GM12801 (cell line): ENCODE results near the gene CELF2.

Experiments
- TF ChIP-seq, protein P1 (sequence below): IDR thresholded peaks from one replicate; pipeline ENCODE4 v1.5.1; 2011; ENCODE audit warnings: control low read depth; ENCODE audit not compliant: insufficient read length; ENCODE audit errors: extremely low read depth

CELF2 gene

DNA sequence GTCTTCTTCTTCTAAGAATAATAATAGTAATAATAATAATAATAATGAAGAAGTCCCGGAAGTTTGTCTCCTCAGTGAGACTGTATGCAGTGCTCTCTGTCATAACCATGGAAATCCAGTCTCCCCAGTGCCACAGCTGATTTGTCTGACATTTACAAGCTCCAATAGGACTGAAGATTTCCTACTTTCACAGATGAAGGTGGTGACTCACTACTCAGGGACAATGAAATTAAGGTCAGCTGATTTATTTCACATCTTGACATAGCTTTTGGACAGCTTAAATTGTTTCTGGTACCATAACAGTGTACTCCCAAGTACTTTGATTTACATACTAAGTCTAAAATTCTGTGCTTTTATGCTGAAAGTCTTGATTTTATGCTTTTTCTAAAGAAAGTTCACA, 6.9 kb downstream of the CELF2 start:
- TF ChIP-seq, protein P1, sequence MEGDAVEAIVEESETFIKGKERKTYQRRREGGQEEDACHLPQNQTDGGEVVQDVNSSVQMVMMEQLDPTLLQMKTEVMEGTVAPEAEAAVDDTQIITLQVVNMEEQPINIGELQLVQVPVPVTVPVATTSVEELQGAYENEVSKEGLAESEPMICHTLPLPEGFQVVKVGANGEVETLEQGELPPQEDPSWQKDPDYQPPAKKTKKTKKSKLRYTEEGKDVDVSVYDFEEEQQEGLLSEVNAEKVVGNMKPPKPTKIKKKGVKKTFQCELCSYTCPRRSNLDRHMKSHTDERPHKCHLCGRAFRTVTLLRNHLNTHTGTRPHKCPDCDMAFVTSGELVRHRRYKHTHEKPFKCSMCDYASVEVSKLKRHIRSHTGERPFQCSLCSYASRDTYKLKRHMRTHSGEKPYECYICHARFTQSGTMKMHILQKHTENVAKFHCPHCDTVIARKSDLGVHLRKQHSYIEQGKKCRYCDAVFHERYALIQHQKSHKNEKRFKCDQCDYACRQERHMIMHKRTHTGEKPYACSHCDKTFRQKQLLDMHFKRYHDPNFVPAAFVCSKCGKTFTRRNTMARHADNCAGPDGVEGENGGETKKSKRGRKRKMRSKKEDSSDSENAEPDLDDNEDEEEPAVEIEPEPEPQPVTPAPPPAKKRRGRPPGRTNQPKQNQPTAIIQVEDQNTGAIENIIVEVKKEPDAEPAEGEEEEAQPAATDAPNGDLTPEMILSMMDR: no peak

DNA sequence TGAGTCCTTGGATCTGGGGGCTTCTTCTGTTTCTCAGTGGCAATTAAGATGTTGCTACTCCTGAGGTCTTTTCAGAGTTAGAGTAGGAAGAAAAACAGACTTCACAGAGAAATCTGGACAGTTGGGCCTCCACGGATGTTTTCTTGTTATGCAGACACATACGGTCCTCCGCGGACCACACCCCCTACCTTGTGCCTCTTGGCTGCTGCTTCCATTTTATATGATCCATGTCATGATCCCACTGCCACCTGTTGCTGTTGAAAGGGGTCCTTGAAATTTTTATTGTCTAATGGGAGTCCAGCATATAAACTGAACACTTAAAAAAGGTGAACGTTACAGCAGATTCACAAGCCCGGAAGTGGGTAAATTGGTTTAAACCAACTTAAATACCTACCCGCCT, 8.3 kb downstream of the CELF2 start:
- TF ChIP-seq, protein P1: no peak

DNA sequence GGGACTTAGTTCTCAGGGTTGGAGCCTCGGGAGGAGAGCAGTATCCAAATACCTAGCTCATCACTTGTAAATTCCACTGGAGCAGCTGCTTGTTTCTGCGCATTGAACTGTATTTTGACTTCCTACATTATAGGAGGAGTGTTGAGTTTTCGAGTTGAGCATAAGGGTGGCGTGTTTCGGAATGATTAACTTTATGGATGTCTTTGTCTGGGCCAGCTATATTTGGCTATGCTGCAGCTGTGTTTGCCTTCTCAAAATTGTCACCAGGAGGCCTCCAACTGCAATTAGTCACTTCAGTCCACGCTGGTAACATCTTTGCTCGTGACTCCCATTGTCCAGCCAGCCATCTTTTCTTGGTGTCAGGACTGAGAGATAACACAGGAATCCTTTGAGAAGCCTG, 9.1 kb downstream of the CELF2 start:
- TF ChIP-seq, protein P1: no peak

DNA sequence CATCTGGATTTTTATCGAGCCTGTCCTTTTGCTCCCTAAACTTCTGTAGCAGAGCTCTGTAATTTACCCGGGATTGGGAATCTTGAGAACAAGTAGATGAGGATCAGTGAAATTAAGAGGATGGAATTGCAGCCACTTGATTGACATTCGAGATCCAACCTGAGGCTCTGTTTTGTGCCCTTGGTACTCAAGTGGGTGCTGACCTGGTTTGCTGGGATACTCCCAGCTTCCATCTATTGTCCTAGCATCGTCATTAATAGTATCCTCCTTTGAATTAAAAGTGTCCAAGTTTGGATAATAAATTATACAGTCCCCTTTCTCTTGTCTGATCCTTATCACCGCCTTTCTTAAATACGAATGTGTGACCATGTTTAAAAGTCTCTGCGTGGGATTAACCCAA, 17.1 kb downstream of the CELF2 start:
- TF ChIP-seq, protein P1: no peak

DNA sequence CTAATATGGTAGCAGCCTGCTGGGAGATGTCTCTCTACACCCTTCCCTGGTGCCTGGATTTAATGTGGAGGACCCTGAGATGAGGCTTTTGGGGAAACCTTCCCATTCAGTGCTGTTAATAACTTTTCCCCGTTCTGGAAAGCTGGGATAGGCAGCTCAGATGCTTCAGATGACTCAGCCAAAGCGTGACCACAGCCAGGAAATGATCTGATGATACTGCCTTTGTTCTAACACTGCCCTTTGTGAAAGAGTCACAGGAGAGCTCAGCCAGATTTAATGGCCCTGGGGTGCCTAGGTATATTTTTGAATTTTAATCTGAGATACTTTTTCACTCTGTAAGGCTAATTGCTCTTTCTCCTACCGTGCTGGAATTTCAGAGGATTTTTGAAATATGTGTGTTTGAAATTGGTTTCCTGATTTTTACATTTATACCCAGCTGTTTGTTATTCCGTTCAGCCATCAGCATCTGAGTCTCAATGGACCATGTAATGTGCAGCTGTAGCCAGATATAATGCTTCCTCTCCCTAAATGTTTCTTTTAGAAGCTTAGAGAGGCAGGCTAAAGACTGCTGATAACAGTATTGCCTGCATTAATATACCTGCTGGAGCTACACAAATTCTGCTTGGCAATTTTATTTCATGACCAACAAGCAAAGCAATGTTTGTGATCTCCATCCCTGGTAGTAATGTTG, 17.8 kb downstream of the CELF2 start:
- TF ChIP-seq, protein P1: no peak

DNA sequence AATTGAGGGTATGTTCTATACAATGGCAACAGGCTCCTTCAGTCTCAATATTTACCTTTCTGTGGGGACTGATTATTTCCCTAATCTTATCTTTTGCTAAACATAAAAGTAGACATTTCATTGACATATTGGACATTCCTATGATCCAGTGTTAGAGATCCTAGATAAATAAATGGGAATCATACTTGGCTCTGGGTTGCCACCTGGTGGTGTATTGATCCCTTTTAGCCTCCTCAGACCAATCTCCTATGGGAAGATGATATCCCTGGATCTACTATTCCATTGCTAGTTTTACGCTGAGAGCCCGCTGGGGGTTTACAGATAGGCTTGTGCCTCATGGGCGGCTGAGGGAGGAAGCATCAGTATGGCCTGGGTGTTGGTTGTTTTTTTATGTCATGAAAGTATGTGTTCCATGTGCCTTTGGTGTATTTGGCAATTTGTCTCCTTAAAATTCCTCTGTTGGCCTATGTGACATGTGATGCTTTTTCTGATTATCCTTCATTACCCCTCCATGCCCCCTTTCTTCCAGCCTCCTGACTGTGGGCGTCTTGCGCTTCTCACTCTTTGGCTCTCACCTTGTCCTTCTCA, 18.8 kb downstream of the CELF2 start:
- TF ChIP-seq, protein P1: no peak

DNA sequence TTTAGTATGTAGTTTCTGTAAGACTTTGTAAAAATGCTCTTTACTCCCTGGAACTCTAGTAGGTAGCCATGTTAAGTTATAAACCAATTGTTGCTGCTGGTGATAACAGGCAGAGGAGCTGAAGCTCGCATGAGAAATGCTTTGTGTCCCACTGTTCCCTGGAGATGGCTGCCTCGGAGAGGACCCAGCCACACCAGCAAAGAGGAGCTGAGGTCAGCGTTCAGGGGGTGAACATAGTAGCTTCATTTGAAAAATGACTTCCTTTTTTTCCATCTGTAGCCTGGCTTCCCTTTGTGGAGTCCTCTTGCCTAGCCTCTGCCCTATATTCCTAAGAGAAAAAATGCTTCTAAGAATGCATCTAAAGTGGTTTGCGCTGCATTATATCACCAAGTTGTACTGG, 20.3 kb downstream of the CELF2 start:
- TF ChIP-seq, protein P1: no peak

DNA sequence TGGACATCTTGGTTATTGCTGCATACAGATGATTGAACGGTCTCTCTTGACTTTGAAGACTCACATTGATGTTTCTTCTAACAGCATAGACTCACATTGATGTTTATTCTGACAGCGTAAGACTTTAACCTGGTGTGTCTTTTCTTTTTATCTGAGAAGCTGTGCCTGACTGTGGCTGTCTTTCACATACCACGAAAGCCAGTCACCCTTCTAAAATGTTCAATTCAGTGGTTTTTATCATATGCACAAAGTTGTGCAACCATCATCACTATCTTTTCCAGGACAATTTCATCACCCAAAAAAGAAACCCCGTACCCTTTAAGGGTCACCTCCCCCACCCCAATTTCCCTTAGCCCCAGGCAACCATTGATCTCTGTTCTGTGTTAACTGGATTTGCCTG, 24.7 kb downstream of the CELF2 start:
- TF ChIP-seq, protein P1: no peak
